HEK293 (cell line): Measurements from ENCODE around the gene SLC16A11.

Experiments used
- CTCF ChIP-seq: fragments of 450-650 bp; formaldehyde crosslinking; IDR thresholded peaks from 2 replicates; pipeline ENCODE4 v1.5.1; 2016; ENCODE audit warnings: missing biosample characterization, missing genetic modification characterization
- GLI4 ChIP-seq: fragments of 450-650 bp; formaldehyde crosslinking; IDR thresholded peaks from 2 replicates; pipeline ENCODE4 v1.5.1; 2016; ENCODE audit warnings: missing biosample characterization, missing genetic modification characterization
- ZBTB7A ChIP-seq: fragments of 450-650 bp; formaldehyde crosslinking; IDR thresholded peaks from 2 replicates; pipeline ENCODE4 v1.5.1; 2016; ENCODE audit warnings: low read depth, missing biosample characterization, missing genetic modification characterization
- ZNF670 ChIP-seq: fragments of 450-650 bp; formaldehyde crosslinking; IDR thresholded peaks from 2 replicates; pipeline ENCODE4 v1.5.1; 2016; ENCODE audit warnings: missing biosample characterization, missing genetic modification characterization, low read depth
- ZNF777 ChIP-seq: fragments of 450-650 bp; formaldehyde crosslinking; IDR thresholded peaks from 2 replicates; pipeline ENCODE4 v1.5.1; 2017; ENCODE audit warnings: missing biosample characterization, missing genetic modification characterization, borderline replicate concordance
- ZSCAN5A ChIP-seq: fragments of 450-650 bp; formaldehyde crosslinking; IDR thresholded peaks from 2 replicates; pipeline ENCODE4 v1.5.1; 2016; ENCODE audit warnings: missing biosample characterization, missing genetic modification characterization

GRCh38 chr17:7060165-7060891 is 16.4 kb upstream of the SLC16A11 start:
- TF ChIP-seq CTCF (tag by site-specific recombination) (no peak), ZBTB7A (no peak), ZNF670 (tag by site-specific recombination) (no peak), GLI4 (tag by site-specific recombination) (no peak), ZSCAN5A (no peak), ZNF777 (tag by site-specific recombination) (no peak)
